Fibroblast of lung (primary cell): Measurements from ENCODE around the gene USP20.

ENCODE experiments used
- CTCF ChIP-seq, 2 donors: IDR thresholded peaks in 1 of 2; conservative IDR thresholded peaks in 1 of 2; 1 replicate in 1 of 2; 2 replicates in 1 of 2; pipeline ENCODE4 v1.5.1; 2011 to 2012; ENCODE audit warnings: low read length in 2 of 2, control low read depth in 1 of 2, inconsistent platforms in 1 of 2, low read depth in 1 of 2, mild to moderate bottlenecking in 1 of 2
- EZH2 ChIP-seq: IDR thresholded peaks from 2 replicates; pipeline ENCODE4 v1.5.1; 2012; ENCODE audit warnings: low read length, control low read depth, mild to moderate bottlenecking; ENCODE audit errors: missing control alignments

DNA sequence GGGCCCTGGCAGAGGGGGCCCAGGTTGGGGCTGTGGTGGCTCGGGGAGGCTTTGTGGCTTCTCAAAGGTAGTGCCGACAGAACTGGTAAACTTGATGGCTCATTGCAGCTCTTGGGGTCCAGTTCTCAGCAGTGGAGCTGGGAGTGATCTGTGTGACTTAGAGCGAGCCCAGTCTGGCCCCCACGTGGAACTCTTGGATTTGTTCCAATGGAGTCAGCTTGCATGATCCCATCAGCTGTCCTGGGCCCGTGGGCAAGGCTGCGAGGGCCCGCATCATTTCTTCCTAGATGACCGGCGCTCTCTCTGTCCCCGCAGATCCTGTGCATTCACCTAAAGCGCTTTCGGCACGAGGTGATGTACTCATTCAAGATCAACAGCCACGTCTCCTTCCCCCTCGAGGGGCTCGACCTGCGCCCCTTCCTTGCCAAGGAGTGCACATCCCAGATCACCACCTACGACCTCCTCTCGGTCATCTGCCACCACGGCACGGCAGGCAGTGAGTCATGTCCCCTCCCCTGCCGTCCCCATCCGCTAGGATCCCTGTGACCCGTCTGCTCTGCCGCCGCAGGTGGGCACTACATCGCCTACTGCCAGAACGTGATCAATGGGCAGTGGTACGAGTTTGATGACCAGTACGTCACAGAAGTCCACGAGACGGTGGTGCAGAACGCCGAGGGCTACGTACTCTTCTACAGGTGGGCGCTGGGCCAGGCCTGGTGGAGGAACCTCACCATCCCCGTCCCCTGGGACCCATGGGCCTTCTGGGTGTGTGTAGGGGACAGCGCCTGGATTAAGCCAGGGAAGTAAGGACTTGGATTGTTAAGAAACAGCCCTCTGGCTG lies 39.2 kb downstream of the USP20 start:
- TF ChIP-seq CTCF (conservative IDR thresholded peaks at IDR 0.05 in 1 of 2, IDR thresholded peaks at IDR 0.05 in 1 of 2; ENCODE audit: low read depth in 1 of 2, low read length in 2 of 2) (no peak), EZH2 (no peak)
